Activated CD4-positive, alpha-beta T cell treated with anti-CD3 and anti-CD28 coated beads, Interleukin-2, amount 50 U/mL, for 16 hours (primary cell): Measurements from ENCODE around the gene ARHGAP4.

Source experiments
- DNase-seq: peaks from one replicate; pipeline ENCODE4 v3.0.0-alpha.2; 2020

The ARHGAP4 gene

DNA sequence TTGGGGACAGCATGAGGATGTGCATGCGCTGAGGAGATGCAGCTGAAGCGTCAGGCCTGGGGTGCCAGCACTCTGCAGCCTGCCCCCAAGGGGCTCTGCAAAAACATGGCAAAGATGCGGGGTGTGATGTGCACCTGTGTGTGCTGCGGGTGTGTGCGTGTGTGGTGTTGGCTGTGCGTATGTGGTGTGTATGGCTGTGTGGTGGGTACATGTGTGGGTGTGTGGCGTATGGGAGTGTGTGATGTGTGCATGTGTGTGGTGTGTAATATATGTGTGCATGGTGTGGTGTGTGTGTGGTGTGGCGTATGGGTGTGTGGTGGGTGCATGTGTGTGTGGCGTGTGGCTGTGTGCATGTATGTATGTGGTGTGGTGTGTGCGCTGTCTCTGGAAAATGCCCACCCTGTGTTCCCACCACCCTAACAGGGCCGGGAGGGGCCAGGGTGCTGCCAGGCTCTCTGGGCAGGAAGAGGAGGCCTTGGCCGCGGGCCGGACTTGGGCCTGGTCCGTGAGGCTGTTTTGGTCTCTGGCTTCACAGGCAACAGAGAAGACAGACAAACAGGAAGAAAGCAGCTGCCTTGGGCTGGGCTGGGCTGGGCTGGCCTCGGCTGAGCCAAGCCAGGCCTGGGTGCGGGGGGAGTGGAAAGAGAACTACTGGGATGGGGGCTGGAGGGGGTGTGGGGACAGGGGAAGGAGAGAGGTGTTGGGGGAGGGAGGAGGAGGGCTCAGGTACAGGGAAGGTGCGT is 22.7 kb downstream of the ARHGAP4 start:
- DNase-seq: no peak

DNA sequence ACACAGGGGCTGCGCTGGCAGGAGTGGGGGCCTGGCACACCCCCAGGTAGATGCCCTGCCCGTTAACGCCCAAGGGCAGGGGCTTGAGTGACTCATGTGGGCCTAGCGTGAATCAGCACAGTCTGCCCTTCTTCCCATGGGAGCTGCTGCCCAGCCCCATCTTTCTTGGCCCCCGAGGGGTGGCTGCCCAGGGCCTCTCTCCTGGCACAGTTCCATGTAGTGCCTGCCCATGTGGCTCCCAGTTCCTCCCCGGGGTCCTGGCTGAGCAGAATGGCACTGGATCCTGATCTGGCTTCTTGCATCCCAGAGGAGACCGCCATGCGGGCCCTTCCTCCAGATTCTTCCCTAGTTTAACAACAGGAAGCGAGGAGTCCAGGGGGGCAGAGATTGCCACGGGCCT is 23.7 kb downstream of the ARHGAP4 start:
- DNase-seq: no peak

DNA sequence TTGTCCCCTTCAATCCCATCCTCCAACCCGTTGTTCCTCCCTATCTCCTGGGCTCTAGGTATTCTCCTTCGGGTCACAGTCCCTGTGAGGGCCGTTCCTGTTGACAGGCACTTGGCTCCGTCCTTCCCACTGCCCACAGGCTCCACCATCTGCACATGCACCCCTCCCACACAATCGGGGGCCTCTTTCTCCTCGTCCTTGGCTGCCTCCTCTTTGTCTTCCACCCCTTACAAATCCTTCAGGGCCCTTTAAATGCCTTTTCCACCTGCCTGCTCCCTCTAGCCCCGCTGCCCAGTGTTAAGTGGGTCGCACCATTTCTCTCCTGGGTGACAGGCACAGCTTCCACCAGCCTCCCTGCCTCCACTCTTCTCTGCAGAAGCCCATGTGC is 24.3 kb downstream of the ARHGAP4 start:
- no peak for DNase-seq

DNA sequence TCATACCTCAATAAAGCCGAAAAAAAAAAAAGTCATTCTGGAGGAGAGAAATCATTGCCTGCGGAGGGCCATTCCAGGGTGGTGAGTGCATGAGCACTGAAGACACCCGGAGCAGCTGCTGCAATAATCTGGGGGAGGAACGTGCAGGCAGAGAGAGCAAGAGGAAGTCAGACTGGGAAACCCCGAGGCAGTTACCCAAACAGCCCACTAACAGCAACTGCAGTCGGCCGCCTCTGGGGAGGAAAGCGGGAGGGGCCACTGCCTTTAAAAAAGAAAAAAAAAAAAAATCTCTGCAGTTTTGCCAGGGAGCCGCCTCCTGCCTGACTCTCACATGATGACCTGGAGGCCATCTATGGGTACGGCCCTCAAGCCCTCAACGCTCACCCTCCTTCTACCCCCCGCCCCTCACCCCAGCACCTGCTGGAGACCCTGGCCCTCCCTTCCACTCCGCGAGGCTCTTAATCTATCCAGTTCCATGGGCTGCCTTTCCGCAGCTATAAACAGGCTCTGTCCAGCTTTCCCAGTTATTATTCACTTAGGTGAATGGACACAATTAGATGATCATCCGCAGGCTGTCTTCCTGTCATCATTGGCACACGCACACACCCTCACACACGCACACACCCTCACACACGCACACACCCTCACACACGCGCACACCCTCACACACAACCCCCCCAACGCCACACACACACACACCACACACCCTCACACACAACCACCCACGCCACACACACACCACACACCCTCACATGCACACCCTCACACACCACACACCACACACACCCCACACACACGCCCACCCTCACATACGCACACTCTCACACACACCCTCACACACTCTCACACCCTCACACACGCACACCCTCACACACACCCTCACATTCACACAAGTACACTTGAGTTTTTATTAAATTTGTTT is 25.0 kb downstream of the ARHGAP4 start:
- DNase-seq: peak; percentile 72

DNA sequence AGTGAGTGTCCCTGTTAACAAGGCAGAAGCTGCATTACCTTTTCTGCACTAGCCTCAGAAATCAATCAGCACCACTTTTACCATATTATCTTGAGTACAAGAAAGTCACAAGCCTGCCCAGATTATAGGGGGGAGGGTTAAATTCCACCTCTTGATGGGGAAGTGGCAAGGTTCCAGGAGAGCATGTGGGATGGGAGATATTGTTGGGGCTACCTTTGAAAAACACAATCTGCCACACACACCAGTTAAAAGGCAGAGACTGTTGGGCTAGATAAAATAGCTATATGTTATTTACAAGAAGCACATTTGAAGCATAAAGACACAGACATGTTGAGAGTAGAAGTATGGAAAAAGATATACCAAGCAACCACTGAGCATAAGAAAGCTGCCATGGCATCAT is 28.2 kb downstream of the ARHGAP4 start:
- DNase-seq: no peak

DNA sequence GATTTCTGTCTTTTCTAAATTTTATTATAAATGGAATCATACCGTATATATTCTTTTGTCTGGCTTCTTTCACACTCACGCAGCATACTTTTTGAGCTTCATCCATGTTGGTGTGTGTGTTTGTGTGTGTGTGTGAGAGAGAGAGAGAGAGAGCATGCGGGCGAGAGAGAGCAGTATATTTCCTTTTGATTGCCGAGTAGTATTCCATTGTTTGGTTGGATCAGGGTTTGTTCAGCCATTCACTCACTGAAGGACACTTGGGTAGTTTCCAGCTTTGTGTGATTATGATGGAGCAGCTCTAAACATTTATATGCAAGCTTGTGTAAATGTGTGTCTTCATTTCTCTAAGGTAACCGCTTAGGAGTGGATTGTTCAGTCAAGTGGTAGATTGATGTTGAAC is 36.9 kb downstream of the ARHGAP4 start:
- DNase-seq: no peak

DNA sequence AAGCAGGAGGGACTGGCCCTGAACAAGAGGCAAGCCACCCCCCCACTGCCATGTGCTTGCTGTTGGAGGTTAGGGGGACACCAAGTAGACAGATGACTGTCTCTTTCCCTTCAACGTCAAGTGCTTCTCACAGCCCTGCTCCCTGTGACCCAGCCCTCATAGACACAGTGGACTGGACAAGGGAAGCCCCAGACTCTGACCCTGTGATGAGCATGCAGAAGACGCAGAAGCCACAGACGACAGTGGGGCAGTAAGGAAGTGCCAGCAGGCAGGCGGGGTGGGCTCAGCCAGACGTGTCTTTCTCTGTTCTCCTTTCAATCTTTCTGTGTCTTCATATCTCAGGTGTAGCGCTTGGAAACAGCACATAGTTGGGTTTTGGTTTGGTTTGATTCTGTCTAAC is 37.7 kb downstream of the ARHGAP4 start:
- DNase-seq: no peak

DNA sequence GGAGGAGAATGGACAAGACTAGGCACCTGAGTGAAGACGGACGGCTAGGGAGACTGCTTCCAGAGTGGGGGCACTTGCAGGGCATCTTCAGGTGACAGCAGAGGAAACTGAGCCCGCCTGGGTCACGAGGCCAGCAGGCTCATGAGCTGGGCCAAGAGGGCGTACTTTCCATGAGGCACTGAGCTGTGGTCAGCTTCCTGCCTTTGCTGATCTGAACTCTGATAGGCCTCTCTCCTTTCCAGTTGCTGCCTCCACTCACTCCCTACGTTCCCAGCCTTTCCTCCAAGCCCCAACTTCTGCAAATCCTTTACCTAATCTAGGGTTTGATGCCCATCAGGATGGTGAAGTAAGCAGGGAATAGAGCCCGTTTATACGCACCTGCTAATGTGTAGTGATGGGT is 38.7 kb downstream of the ARHGAP4 start:
- no peak for DNase-seq

DNA sequence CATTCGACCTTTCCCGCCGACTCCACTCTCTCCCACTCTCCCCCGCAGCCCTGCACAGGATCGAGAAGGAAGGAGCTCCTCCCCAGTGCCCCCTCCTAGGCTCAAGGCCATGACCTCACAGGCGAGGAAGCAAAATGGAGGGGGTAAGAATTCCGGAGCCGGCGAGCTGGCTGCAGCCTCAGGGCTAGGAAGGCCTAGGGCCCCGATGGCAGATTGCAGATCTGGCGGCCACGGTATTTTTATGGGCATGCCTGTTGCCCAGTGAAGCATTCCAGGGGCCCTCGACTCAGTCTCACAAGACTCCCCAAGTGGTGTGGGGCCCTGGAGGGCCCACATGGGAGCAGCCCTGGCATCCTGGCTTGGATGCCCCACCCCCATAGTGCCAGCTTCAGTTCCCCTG is 39.1 kb downstream of the ARHGAP4 start:
- DNase-seq: no peak

DNA sequence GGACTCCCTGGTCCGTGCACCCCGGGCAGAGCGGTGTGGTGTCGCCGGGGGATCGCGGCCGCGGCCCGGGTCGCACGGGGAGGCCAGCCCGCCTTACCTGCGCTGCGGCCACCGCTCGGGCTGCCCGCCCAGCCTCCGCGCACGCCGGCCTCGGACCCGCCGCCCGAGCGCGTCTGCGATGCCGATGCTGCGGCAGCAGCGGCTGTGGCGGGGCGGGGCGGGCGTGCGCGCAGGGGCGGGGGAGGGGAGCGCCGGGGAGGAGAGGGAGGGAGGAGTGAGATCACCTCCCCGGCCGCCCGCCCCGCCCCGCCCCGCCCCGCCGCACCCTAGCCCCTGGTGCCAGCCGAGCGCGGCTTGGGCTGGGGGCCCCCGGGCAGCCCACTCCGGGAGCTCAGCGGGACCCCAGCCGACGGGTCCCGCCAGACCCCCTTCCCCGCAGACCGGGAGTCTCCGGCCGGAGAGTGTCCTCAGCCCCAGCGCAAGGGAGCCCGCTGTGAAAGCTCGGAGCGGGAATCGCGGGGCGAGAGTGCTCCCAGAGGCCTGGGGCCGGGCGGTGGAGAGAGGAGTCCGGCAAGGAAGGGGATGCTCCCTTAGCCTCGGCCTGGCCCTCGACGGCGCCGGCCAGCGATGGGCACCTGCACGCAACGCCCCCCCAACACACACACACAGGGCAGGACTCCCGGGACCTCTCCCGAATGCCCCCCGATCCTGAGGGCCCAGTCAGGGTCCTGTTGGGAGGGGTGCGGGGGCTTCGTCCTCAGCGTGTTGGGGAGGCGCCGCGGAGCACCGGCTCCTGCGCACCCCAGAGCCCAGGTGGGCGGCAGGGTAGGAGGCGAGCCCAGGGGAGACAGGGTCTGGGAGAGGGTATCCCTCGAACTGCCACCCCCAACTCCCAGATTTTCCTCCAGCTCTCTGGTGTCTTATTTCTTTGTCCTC is 39.8 kb downstream of the ARHGAP4 start, which contains the start of gene L1CAM:
L1CAM (minus strand) TSS at position 206 of the 936 bp plus-strand sequence. CDS start 10,337 bp downstream, outside the sequence.
- no peak for DNase-seq

DNA sequence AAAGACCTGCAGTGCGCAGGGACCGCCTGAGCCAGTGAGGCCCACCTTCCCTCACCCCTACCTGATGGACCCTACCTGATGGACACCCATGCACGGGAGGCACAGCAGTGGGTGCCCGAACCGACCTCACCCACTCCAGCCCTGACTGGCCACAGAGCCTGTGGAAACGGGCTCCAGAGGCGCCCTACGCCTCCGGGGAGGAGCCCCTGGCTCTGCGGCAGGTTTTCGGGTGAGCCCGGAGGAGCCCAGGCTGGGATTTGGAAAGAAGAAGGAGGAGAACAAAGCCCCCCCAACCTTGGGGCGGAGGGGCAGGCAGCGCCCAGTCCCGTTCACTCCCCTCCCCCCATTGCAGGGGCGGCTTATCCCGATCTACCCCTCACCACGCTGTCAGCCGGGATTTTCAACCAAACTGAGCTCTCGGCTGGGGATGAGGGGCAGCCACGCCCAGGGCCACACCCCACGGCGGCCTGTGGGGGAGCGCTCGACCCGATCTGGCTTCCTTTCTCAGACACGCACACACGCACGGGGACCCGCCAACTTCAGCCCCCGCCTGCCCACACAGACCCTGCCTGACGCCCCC is 40.8 kb downstream of the ARHGAP4 start:
- no peak for DNase-seq

DNA sequence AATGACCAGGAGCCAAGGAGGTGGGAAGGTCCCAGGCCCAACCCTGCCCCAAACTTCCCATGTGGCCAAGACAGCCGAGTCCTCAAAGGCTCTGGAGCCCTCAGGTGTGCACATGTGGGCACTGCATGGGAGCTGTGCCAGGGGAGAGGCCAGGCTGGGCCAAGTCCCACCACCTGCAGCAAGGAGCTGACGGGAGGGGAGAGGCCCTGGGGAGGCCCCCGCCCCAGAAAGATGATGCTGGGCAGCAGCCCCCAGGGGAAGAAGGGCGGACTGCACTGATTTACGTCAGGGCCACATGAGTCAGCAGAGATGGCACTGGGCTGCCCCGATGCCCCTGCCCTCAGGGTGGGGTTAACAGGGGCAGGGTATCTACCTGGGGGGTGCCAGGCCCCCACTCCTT is 41.5 kb downstream of the ARHGAP4 start:
- DNase-seq: no peak

DNA sequence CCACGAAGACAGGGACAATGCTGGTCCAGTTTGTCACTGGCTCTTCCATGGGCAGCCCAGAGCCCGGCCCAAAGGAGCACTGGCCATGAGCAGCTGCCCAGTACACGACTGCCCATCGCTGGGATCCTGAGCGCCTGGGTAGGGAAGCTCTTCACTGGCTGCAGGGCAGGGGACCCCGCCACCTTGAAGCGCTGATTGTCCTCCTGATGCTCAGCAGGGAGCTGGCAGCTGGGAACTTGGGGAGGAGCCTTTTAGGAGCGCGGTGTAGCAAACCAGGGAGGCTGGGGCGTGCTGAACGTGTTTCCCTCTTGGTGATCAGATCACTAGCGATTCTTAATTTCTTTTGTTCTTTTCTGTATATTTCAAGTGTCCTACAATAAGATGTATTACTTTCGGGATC is 41.9 kb downstream of the ARHGAP4 start:
- DNase-seq: no peak

DNA sequence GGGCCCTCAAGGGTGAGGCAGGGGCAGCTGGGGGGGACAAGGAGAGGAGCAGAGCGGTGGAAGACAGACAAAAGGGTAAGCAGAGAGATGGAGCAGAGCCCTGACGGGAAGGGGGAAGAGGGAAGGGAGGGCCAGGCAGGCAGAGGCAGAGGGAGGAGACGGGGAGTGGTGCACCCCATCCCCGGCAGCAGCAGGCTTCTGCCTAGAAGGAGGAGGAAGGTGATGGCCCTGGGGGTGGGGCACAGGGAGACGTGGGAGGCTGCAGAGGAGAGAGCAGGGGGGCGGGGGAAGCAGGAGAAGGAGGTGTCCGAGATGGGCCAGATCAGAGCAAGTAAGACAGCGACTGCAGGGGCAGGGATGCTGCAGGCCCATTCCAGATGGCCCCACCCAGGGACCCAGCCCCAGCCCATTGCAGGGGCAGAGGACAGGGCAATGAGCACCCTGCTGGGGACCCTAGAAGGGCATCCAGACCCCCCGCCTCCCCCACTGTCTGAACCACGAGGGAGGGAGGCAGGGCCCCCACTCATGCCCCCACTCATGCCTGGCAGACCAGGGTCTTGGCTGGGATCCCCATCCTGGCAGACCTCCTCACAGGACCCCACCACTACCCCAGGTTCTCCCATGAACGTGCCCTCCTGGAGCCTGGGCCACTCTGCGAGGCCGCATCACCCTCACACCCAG is 42.8 kb downstream of the ARHGAP4 start:
- no peak for DNase-seq

DNA sequence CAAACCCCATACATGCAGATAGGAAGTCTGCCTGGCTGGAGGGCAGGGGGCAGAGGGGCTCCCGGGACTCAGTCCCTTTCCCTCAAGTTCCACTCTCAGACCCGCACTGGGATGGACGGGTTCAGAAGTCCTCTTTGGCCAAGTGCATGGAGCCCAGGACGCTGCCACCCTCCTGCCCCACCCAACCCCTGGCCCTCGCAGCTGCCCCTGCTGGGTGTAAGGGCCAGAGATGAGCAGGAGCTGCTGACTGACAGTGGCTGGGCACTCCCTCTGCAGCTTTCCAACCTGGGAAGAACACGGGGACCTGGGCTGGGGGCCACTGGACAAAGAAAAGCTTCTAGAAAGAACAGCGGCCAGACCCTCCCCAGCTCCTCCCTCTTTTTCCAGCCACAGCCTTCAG is 43.5 kb downstream of the ARHGAP4 start:
- no peak for DNase-seq

DNA sequence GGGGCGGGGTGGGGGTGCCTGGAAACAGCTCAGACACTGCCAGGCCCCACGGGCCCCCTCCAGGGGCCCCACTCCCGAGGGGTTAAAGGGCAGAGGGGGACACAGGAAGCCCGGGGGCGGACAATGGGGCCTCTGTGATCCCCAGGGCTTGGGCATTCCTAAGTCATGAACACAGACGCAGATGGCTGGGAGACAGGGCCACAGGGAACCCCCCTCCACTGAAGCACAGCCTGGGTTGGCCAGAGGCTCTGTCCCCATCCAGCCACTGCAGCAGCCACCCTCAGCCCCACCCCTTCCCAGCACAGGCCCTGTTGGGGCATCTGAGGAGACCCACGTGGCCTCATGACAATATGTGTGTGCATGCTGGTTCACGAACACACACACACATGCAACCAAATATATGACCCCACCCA is 44.0 kb downstream of the ARHGAP4 start:
- DNase-seq: no peak

DNA sequence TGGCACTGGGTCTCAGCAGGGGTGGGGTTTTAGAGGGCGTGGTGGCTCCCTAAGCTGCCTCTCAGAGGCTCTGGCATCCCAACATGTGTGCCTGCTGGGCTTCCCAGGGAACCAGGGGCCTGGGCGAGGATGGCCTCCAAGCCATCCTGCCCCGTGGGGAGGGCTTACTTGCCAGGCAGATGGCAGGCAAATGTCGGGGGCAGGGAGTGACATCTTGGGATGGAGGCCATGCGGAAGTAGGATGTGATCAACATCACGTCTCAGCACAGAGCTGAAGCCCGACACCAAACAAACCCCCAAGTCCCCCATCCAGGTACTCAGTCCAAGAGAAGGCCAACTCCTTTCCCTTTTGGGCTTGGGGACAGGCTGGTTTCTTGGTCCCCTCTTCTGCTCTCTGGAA is 44.8 kb downstream of the ARHGAP4 start:
- DNase-seq: no peak

DNA sequence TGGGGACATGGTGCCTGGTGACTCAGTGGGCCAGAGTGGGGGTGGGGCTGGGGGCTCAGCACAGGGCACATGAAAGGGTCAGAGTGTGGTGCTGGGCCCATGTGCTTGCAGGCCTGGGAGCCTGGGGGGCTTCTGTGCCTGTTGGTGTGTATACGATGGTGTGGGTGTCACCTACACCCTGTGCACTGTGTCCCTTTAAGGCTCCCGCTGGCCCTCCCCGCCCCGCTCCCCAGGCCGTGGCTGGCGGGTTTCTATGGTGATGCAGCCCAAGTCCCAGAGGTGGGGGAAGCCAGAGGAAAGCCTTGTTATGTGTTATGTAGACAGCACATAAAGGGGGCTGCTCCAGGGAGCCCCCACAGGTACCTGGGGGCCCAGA is 45.6 kb downstream of the ARHGAP4 start:
- DNase-seq: no peak

DNA sequence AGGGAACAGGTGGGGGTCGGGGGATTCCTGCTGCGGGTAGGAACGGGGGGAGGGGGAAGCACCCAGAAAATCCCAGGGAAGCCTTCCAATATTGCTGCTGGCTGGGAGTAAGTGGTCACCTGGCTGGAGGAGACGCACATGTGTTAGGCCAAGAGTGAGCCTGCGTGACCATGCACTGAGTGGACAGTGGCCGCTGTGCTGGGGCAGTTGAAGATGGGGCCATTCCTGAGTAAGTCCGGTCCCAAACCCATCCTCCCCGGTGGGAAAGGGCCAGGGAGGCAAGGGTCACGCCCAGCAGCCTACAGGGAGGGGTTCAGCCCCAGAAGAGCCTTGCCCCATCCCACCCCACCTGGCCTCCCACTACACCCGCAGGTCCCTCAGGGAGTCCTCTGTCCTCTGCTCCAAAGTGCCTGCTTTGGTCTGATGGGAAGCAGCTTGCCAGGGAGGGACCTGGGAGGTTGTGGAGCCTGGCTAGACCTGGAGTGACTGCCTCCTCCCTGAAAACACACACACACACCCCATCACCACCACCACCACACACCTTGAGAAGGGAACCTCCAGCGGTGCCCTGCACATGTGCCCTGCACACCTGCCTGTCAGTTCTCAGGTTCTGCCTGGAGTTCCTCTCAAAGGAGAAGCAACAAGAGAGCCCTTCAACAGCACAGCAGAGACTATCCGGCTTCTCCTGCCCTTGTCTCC is 46.2 kb downstream of the ARHGAP4 start:
- DNase-seq: no peak

DNA sequence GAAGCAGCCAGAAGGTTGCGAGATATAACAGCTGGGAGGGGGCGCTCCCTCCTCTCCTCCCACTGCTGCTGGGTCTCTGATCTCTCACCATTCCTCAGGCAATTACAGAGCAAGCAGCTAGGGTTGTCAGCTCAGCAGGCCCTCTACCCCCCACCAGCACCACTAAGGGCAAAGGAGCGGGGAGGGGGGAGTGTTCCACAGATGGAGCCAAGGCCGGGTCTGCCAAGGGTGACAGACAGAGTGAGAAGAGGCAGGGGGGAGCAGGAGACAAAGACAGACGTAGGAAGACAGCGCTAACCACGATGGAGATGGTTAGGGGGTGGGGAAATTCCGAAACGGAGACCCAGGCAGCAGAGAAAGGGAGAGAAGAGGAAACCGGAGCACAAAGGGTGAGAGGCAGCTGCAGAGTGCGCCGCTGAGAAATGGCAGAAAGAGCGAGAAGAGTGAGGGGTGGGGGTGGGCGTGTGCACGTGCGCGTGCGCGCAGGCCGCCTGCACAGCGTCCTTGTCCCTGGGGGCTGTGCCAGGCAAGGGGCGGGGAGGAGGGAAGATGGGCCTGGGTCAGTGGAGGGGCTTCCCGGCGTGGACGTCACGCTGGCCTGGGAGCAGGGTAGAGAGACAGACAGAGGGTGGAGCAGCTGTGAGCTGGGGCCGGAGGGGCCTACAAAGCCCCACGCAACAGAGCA is 47.0 kb downstream of the ARHGAP4 start:
- DNase-seq: no peak

DNA sequence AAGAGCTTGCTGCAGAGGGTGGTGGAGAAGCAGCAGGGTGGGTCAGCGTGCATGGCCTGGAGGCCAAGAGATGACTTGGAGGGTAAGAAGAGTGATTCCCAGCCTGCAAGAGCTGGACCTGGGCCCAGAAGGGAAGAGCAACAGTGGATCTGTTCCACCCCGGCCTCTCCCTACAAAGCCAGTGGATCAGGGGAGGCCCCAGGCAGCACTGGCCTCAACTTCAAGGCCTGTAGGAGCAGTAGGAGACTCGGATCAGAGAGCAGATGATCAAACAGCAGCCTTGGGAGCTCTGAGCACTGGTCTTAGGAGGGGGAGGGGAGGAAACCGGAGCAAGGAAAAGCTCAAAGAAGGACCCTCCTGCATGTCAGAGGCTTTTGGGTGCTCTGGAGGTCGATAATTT is 47.7 kb downstream of the ARHGAP4 start:
- DNase-seq: no peak
